HG03097 (cell line): ENCODE results near the gene CFAP73.

Source experiments
- ATAC-seq: cut with Tn5 transposase; IDR thresholded peaks from one replicate; pipeline ENCODE4 v1.9.1; 2021; ENCODE audit not compliant: unreplicated experiment, low FRiP score

The CFAP73 gene

GRCh38 chr12:113118142-113118541 is 31.4 kb upstream of the CFAP73 start:
- ATAC-seq, result no peak

GRCh38 chr12:113119980-113120669 is 29.4 kb upstream of the CFAP73 start:
- no peak for ATAC-seq

GRCh38 chr12:113120670-113121370 is 28.7 kb upstream of the CFAP73 start:
- no peak for ATAC-seq

- no peak for ATAC-seq
These were observed 21.7 kb upstream of the CFAP73 start for GRCh38 chr12:113127791-113128199.

GRCh38 chr12:113128802-113129663 is 20.5 kb upstream of the CFAP73 start:
- no peak for ATAC-seq

GRCh38 chr12:113129664-113130456 is 19.7 kb upstream of the CFAP73 start:
- no peak for ATAC-seq

GRCh38 chr12:113130457-113131135 is 18.9 kb upstream of the CFAP73 start:
- ATAC-seq, result no peak

GRCh38 chr12:113131556-113131955 is 18.0 kb upstream of the CFAP73 start:
- no peak for ATAC-seq

GRCh38 chr12:113133036-113133435 is 16.5 kb upstream of the CFAP73 start:
- no peak for ATAC-seq

- ATAC-seq, result no peak
These were observed 15.9 kb upstream of the CFAP73 start for GRCh38 chr12:113133666-113134065.

- no peak for ATAC-seq
These were observed 15.5 kb upstream of the CFAP73 start for GRCh38 chr12:113134071-113134470.

GRCh38 chr12:113134521-113134951 is 15.0 kb upstream of the CFAP73 start:
- no peak for ATAC-seq

GRCh38 chr12:113135178-113136127 is 14.1 kb upstream of the CFAP73 start, which contains the start of gene RASAL1:
TSS of gene RASAL1 (minus strand) at chr12:113135761. CDS start at chr12:113135462, 299 bp downstream.
- ATAC-seq, result no peak

GRCh38 chr12:113136128-113136989 is 13.2 kb upstream of the CFAP73 start:
- no peak for ATAC-seq

- ATAC-seq, result no peak
These were observed 12.5 kb upstream of the CFAP73 start for GRCh38 chr12:113136990-113137511.

GRCh38 chr12:113137861-113138783 is 11.4 kb upstream of the CFAP73 start:
- ATAC-seq, result no peak
